GM19438 (cell line): Measurements from ENCODE around the gene FBXL14.

Experiments used
- ATAC-seq: cut with Tn5 transposase; IDR thresholded peaks from one replicate; pipeline ENCODE4 v1.9.1; 2021; ENCODE audit warnings: low read depth; ENCODE audit not compliant: unreplicated experiment

The FBXL14 gene

DNA sequence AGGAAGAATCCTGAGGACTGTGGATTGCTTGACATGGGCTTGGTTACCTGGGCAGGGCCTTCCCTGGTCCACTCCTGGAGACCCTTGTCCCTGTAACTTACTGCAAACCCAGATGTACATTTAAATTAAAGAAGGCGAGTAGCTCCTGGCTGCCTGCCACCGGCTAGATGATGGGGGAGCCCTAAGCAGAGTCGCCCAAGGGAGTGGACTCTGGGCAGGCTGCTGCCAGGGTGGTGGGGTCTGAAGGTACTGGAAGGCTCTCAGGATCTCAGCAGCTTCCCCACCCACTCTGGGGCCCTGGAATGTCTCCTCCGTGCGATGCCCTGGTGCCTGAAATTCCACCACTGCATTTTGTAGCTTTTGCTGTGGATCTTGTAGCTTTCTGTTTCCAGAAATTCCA, 74.7 kb downstream of the FBXL14 start:
- ATAC-seq: no peak

DNA sequence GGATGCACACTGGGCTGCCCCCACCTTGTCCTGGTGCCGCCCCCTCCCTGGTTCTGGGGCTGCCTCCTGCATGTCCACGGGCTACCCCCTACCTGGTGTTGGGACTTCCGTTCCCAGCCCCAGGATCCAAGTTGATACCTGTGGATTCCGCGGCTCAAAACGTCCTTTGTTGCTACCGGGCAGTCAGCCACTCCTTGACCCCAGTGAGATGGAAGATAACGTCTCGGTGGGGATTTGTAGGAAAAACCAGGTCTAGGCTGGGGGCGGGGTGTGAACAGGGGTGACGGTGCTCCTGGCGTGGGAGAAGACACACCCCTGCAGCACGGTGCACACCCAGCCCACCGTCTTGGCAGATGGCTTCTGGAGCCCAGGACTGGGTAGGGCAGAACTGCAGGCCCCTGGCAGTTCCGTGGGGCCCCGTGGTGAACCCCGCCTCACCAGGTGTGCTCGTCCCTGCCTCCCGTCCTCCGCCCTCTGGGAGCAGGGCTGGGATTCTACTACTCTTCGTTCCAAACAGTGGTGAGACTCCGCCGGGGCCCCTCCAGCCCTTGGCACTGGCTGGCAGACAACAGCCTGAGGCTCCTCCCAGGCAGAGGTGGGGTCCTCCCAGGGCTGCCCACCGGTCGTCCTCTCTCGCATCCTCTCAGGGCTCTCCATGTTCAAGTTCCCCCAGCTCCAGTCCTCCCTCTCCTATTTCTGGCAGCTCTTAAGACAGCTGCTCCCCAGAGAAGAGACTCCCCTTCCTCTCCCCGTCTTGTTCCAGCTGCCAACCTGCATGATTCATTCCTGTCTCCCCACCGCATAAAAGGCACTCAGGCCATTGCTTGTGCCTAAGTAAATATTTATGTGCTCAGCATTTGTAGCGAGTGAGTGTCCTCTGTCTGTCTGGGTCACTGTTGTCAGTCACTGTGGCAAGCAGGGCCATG, 75.5 kb downstream of the FBXL14 start:
- ATAC-seq: no peak

DNA sequence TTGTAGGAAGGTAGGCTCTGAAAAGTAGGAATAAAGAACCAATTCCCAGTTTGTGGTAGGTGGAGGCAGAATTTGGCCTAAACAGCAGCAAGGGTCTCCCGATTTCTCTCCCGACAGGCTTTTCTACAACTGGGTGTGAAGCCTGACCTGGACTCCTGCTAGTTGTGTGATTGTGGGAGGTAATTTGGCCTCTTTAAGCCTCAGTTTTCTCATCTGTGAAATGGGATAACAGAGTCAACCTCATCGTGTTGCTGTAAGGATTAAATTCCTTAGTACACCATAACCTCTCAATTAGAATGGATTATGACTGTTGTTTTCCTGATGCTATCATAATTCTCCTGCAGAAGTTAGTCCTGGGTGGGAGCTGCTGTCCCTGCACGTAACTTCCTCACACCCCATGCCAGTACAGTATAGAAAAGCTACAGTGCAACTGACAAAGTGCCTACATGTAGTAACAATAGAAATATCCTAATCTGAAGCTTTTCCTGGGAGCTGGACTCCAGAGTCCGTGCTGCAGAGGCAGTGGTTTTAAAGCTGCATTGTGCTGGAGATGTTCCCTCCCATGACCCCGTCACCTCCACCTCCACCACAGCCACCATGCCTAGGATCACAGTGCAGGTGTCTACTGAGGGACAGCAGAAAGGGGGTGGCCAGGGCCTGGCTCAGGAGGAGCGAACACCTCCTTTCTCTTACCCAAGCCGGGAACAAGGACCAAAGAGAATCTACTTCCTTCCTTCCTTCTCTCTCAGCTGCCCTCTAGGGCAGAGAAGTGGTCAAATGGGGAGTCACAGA, 76.5 kb downstream of the FBXL14 start:
- ATAC-seq: no peak

DNA sequence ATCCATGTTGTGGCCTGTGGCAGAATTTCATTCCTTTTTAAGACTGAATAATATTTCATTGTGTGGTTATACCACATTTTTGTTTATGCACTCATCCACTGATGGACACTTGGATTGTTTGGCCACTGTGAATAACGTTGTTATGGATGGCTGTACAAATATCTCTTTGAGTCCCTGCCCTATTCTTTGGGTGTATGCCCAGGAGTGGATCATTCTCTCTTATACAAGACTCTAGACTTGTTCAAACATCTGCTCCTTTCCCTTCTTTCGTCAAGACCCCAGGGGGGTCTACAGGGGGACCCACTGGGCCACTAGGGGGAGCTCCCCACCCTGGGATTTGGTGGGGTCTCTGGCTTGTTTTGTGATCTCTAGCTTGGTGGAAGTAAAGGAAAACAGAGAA, 77.4 kb downstream of the FBXL14 start:
- no peak for ATAC-seq
